Trophoblast cell (in vitro differentiated cells and primary cell): ENCODE measurements around the gene POLN.
"Not testable (repeated sequence)": the region's sequence is repeated elsewhere in the genome, so short reads cannot be mapped to it uniquely, and the experiment has no call there.

ENCODE experiments used
- DNase-seq, 2 donors: peaks; one replicate each; pipeline ENCODE4 v3.0.0-alpha.2; 2016
- H2AFZ ChIP-seq: 2 replicates; pipeline ENCODE4 v1.6.1; 2013; ENCODE audit warnings: low read length, moderate library complexity, mild to moderate bottlenecking; ENCODE audit not compliant: insufficient read depth, poor library complexity
- H2AK5ac ChIP-seq: 2 replicates; pipeline ENCODE4 v1.6.1; 2013; ENCODE audit warnings: mild to moderate bottlenecking, low read length
- H2BK120ac ChIP-seq: 2 replicates; pipeline ENCODE4 v1.6.1; 2013; ENCODE audit warnings: low read length, mild to moderate bottlenecking, moderate library complexity; ENCODE audit not compliant: insufficient read depth, poor library complexity
- H2BK12ac ChIP-seq: 2 replicates; pipeline ENCODE4 v1.6.1; 2013; ENCODE audit warnings: mild to moderate bottlenecking, low read length, moderate library complexity
- H2BK5ac ChIP-seq: 2 replicates; pipeline ENCODE4 v1.6.1; 2013; ENCODE audit warnings: low read length, low read depth, moderate library complexity, mild to moderate bottlenecking; ENCODE audit not compliant: poor library complexity
- H3K14ac ChIP-seq: 2 replicates; pipeline ENCODE4 v1.6.1; 2013; ENCODE audit warnings: mild to moderate bottlenecking, low read length
- H3K18ac ChIP-seq: 2 replicates; pipeline ENCODE4 v1.6.1; 2013; ENCODE audit warnings: mild to moderate bottlenecking, low read length
- H3K23ac ChIP-seq: 2 replicates; pipeline ENCODE4 v1.6.1; 2013; ENCODE audit warnings: low read length
- H3K27ac ChIP-seq: 2 replicates; pipeline ENCODE4 v1.5.1; 2013; ENCODE audit warnings: low read depth, mild to moderate bottlenecking, inconsistent platforms, low read length, moderate library complexity
- H3K27me3 ChIP-seq: 2 replicates; pipeline ENCODE4 v1.6.1; 2013; ENCODE audit warnings: inconsistent platforms, mild to moderate bottlenecking, low read length, moderate library complexity; ENCODE audit not compliant: insufficient read depth
- H3K36me3 ChIP-seq, 2 experiments: 1 replicate in 1 of 2; 2 replicates in 1 of 2; pipeline ENCODE4 v1.6.1; 2013; ENCODE audit warnings: low read length in 2 of 2, mild to moderate bottlenecking in 2 of 2, moderate library complexity in 1 of 2; ENCODE audit not compliant: insufficient read depth in 2 of 2, control insufficient read depth in 1 of 2
- H3K4ac ChIP-seq: 2 replicates; pipeline ENCODE4 v1.6.1; 2013; ENCODE audit warnings: low read depth, mild to moderate bottlenecking, low read length, moderate library complexity
- H3K4me1 ChIP-seq, 2 experiments: 1 replicate in 1 of 2; 2 replicates in 1 of 2; pipeline ENCODE4 v1.6.1; 2013; ENCODE audit warnings: low read length in 2 of 2, mild to moderate bottlenecking in 2 of 2, moderate library complexity in 1 of 2; ENCODE audit not compliant: insufficient read depth in 2 of 2, control insufficient read depth in 1 of 2
- H3K4me2 ChIP-seq: 2 replicates; pipeline ENCODE4 v1.6.1; 2013; ENCODE audit warnings: inconsistent platforms, mild to moderate bottlenecking, low read length, moderate library complexity
- H3K4me3 ChIP-seq: 2 replicates; pipeline ENCODE4 v1.5.1; 2013; ENCODE audit warnings: mild to moderate bottlenecking, low read depth, low read length, inconsistent platforms
- H3K79me1 ChIP-seq: one replicate; pipeline ENCODE4 v1.6.1; 2013; ENCODE audit warnings: low read length
- H3K79me2 ChIP-seq: 2 replicates; pipeline ENCODE4 v1.6.1; 2013; ENCODE audit warnings: low read length, mild to moderate bottlenecking; ENCODE audit not compliant: control insufficient read depth, insufficient read depth, poor library complexity
- H3K9ac ChIP-seq: 2 replicates; pipeline ENCODE4 v1.6.1; 2013; ENCODE audit warnings: mild to moderate bottlenecking, low read length
- H3K9me3 ChIP-seq: 2 replicates; pipeline ENCODE4 v1.6.1; 2013; ENCODE audit warnings: low read depth, mild to moderate bottlenecking, control low read depth, inconsistent platforms, low read length; ENCODE audit not compliant: insufficient read depth
- H4K12ac ChIP-seq: 2 replicates; pipeline ENCODE4 v1.6.1; 2013; ENCODE audit warnings: low read depth, mild to moderate bottlenecking, low read length, moderate library complexity
- H4K8ac ChIP-seq: 2 replicates; pipeline ENCODE4 v1.6.1; 2013; ENCODE audit warnings: low read depth, mild to moderate bottlenecking, low read length, moderate library complexity
- H4K91ac ChIP-seq: one replicate; pipeline ENCODE4 v1.6.1; 2013; ENCODE audit warnings: low read depth, mild to moderate bottlenecking, low read length, moderate library complexity
- WGBS: extraction: QIAGEN DNeasy Blood & Tissue Kit; methylation state at CpG from one replicate; pipeline ENCODE4 v1.1.7; 2013; ENCODE audit warnings: missing lambda C conversion rate; ENCODE audit not compliant: insufficient read length, insufficient coverage; ENCODE audit errors: extremely low coverage; 5-methylcytosine and 5-hydroxymethylcytosine counted together

POLN gene

GRCh38 chr4:2202789-2203188, 39.1 kb downstream of the POLN start:
- WGBS = no CpG with 5 or more reads among the region's 1 CpG

DNA sequence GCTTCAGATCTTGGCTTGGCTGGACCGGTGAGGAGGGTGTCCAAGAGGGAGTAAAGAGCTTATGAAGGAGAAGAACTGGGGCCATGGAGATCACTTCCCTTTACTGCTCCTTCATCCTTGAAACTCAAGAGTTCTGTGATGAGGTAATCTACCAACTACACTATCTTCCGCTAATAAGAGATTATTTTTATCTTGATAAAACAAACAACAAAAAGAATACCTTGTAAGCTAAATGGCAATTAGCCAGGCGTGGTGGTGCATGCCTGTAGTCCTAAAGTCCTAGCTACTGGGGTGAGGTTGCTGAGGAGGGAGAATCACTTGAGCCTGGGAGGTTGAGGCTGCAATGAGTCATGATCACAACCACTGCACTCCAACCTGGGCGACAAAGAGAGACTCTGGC, 47.4 kb downstream of the POLN start:
- Histone ChIP-seq H3K4me2 (no peak overlapping the region), H3K27me3 (no peaks in the 10 kb centered on the region), H2BK120ac (no peak overlapping the region), H3K18ac (no peak overlapping the region), H2BK12ac (no peak overlapping the region), H4K91ac (no peak overlapping the region), H3K14ac (no peak overlapping the region), H3K4me3 (no peak overlapping the region), H3K36me3 (peaks cover 0 to 2% of the 10 kb centered on the region in 2 experiments), H4K12ac (no peak overlapping the region), H3K9me3 (no peaks in the 10 kb centered on the region), H3K79me1 (no peaks in the 10 kb centered on the region), H2AFZ (no peak overlapping the region), H3K27ac (no peak overlapping the region), H3K9ac (no peak overlapping the region), H3K4me1 (no peaks in the 10 kb centered on the region), H2BK5ac (no peak overlapping the region), H3K23ac (no peak overlapping the region), H2AK5ac (no peak overlapping the region), H3K79me2 (no peaks in the 10 kb centered on the region), H4K8ac (no peak overlapping the region), H3K4ac (no peak overlapping the region)
- no CpG with 5 or more reads among the region's 4 CpGs for WGBS
- DNase-seq = no peak

More at GRCh38 chr4:2202789-2203188, 39.1 kb downstream of the POLN start:
- H3K4me1 ChIP-seq, H3K9me3 ChIP-seq, H3K14ac ChIP-seq, H3K23ac ChIP-seq, H3K4ac ChIP-seq, H2AK5ac ChIP-seq, H3K9ac ChIP-seq, DNase-seq, H3K79me1 ChIP-seq, H4K91ac ChIP-seq, H3K27me3 ChIP-seq, H3K18ac ChIP-seq, H2BK5ac ChIP-seq, H2AFZ ChIP-seq, H3K79me2 ChIP-seq, H4K12ac ChIP-seq, H2BK12ac ChIP-seq, H3K4me2 ChIP-seq, H3K4me3 ChIP-seq, H4K8ac ChIP-seq, H3K27ac ChIP-seq, H2BK120ac ChIP-seq, H3K36me3 ChIP-seq: not testable (repeated sequence)

DNA sequence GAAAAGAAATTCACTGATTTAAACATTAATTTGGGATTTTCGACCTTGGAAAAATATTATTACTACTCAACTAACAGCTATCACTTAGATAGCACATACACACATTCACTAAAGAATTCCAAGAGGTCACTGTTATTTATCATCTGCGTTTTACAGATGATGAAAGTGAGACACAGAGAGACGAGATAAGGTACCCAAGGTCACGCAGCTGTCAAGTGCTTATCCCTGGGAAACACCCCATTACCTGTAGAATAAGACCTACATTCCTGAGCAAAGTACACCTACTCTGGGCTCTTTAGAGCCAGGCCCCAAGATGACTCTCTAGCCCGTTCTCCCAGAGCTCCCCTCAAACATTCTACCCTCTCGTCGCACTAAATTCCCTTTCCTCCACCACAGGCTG, 48.6 kb downstream of the POLN start:
- no peak overlapping the region for H2BK120ac ChIP-seq
- H3K4me1 ChIP-seq = no peaks in the 10 kb centered on the region
- no peak overlapping the region for H3K4me3 ChIP-seq
- no peaks in the 10 kb centered on the region for H3K79me2 ChIP-seq
- DNase-seq = no peak
- H3K23ac ChIP-seq = no peak overlapping the region
- H2AK5ac ChIP-seq = no peak overlapping the region
- no peak overlapping the region for H4K8ac ChIP-seq
- H2BK5ac ChIP-seq = no peak overlapping the region
- no peak overlapping the region for H3K27ac ChIP-seq
- no peak overlapping the region for H3K14ac ChIP-seq
- no peak overlapping the region for H4K12ac ChIP-seq
- no peak overlapping the region for H3K9ac ChIP-seq
- no CpG with 5 or more reads among the region's 7 CpGs for WGBS
- no peak overlapping the region for H3K4ac ChIP-seq
- H2BK12ac ChIP-seq = no peak overlapping the region
- H3K18ac ChIP-seq = no peak overlapping the region
- no peak overlapping the region for H4K91ac ChIP-seq
- no peaks in the 10 kb centered on the region for H3K9me3 ChIP-seq
- H3K79me1 ChIP-seq = no peaks in the 10 kb centered on the region
- H3K36me3 ChIP-seq = peaks cover 0 to 2% of the 10 kb centered on the region in 2 experiments
- H3K4me2 ChIP-seq = no peak overlapping the region
- no peaks in the 10 kb centered on the region for H3K27me3 ChIP-seq
- no peak overlapping the region for H2AFZ ChIP-seq

GRCh38 chr4:2186865-2187172, 55.1 kb downstream of the POLN start:
- H3K27me3 ChIP-seq = no peaks in the 10 kb centered on the region
- no peak overlapping the region for H4K91ac ChIP-seq
- H4K12ac ChIP-seq = no peak overlapping the region
- no peak overlapping the region for H3K18ac ChIP-seq
- no peak overlapping the region for H2BK12ac ChIP-seq
- no peak overlapping the region for H3K9ac ChIP-seq
- no peak overlapping the region for H2BK5ac ChIP-seq
- no peak overlapping the region for H2AK5ac ChIP-seq
- H2BK120ac ChIP-seq = no peak overlapping the region
- H3K79me2 ChIP-seq = no peaks in the 10 kb centered on the region
- no peak overlapping the region for H4K8ac ChIP-seq
- H3K79me1 ChIP-seq = no peaks in the 10 kb centered on the region
- H3K27ac ChIP-seq = no peak overlapping the region
- H3K36me3 ChIP-seq = no peaks in the 10 kb centered on the region
- no peak overlapping the region for H3K4ac ChIP-seq
- no peak overlapping the region for H3K14ac ChIP-seq
- no peak overlapping the region for H3K4me2 ChIP-seq
- H3K4me3 ChIP-seq = no peak overlapping the region
- H2AFZ ChIP-seq = no peak overlapping the region
- H3K4me1 ChIP-seq = no peaks in the 10 kb centered on the region
- H3K9me3 ChIP-seq = no peaks in the 10 kb centered on the region
- H3K23ac ChIP-seq = no peak overlapping the region
- DNase-seq = no peak
